MM.1S (cell line): ENCODE measurements around the gene STON2.

ENCODE experiments used
- CTCF ChIP-seq: fragments of 300-600 bp; sonication (generic); IDR thresholded peaks from 2 replicates; pipeline ENCODE4 v1.5.1; 2016; ENCODE audit warnings: antibody characterized with exemption, low read length, mixed read lengths
- EZH2 ChIP-seq: fragments of 300-600 bp; sonication (generic); optimal IDR thresholded peaks from 2 replicates; pipeline ENCODE3; 2017; ENCODE audit warnings: low read depth, mild to moderate bottlenecking, antibody characterized with exemption, low read length, mixed read lengths
- EZH2phosphoT487 ChIP-seq: fragments of 300-600 bp; sonication (generic); IDR thresholded peaks from 2 replicates; pipeline ENCODE4 v1.6.1; 2018; ENCODE audit warnings: antibody characterized with exemption, low read length

GRCh38 chr14:81261176-81261575, 138.9 kb downstream of the STON2 start:
- TF ChIP-seq CTCF (no peak), EZH2 (no peak), EZH2phosphoT487 (no peak)
